T-helper 2 cell (primary cell): ENCODE data around the gene GJC2.
"Not testable (repeated sequence)": the region's sequence is repeated elsewhere in the genome, so short reads cannot be mapped to it uniquely, and the experiment has no call there.

Experiments used
- DNase-seq, 5 experiments: peaks; one replicate each; pipeline versions ENCODE4 v3.0.0 to v3.0.0-alpha.2; 2012 to 2022
- total RNA-seq, 2 donors: gene quantifications; one replicate each; lab custom pipeline; 2026; lab: John Stamatoyannopoulos, UW

Gene GJC2
- total RNA-seq, result 5.0 to 7.2 reads per million in 2 donors

- DNase-seq, result no peak
Measured at GRCh38 chr1:228149406-228150119, at the start of gene GJC2. TSS of gene GJC2 (plus strand) at chr1:228149930. CDS start at chr1:228157759, 7,829 bp downstream.

GRCh38 chr1:228100822-228101613, 48.7 kb upstream of the GJC2 start:
- DNase-seq, result peak in 1 of 5 experiments; percentile 50

- DNase-seq, result peak in 1 of 5 experiments; percentile 55
Measured at GRCh38 chr1:228101614-228101993, 48.1 kb upstream of the GJC2 start.

DNA sequence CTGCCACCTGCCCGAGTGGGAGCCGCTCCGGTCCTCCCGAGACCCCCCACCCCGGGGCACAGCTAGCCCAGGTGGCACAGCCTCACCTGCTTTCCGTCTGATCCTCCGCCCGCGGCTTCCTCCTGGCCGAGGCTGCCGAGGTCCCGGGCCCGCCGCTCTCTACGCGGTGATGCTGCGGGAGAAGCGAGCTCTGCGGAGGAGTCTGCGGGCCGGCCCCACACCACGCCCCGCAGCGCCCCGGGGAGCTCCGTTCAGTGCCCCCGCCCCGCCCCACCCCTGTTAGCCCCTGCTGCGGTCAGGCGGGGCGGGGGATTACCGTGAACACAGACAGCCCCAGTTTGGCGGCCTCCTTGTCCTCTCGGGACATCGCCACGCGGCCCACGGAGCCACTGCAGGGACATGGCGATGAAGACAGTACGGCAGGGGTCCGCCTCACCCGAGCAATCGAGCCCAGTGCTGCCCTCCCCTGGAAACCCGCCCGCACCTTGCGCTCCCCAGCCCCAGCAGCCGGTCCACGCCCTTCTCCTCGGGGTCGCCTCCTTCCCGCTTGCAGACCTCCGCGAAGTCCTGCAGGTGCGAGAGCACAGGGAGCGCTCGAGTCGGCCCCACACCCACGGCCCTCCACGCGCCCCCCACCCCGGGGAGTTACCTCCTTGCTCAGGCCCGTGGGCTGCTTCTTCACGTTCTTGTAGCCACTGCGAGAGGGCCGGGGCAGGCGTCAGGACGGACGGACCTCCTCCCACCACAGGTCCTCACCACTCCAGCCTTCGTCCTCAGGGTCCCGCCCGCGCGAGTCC, 47.5 kb upstream of the GJC2 start:
- peak; percentile 38 to 67 (median 60) for DNase-seq

- DNase-seq, result peak; percentile 89 to 96 (median 92)
Measured at GRCh38 chr1:228102791-228103620, 46.7 kb upstream of the GJC2 start, which contains the start of gene C1orf35. TSS of gene C1orf35 (minus strand) at chr1:228103325. CDS start at chr1:228103227, 98 bp downstream.

DNA sequence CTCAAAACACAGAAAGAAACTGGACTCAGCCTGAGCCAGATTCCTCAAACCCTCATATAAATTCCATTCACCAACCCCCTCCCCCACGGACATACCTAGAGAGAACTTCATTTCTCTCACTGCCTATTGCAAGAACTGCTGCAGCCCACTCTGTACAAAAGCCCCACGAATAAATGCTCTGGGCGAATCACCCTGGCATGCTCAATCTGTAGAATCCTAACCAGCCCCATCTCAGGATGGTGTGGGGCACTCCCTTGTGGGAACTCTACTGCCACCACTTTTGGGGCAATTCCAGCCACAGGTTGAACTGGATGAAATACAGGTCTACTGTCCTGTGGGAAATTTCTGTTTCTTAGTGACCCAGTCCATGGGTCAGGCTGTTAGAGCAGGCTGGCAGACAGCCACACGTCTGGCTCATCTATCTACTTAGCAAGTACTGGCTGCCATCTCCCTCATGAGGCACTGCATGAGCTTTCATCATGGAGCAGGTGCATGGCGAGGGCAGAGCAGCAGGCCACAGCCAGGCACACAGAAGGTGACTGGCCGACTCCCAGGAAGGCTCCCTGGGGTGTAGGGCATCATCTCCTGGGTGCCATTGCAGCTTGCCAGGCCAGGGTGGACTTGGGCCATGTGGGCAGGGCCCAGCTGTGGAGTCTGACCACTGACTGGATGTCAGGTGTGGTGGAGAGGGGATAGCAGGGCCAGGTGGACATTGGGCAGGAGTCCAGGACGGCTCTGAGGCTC, 45.0 kb upstream of the GJC2 start:
- no peak for DNase-seq

DNA sequence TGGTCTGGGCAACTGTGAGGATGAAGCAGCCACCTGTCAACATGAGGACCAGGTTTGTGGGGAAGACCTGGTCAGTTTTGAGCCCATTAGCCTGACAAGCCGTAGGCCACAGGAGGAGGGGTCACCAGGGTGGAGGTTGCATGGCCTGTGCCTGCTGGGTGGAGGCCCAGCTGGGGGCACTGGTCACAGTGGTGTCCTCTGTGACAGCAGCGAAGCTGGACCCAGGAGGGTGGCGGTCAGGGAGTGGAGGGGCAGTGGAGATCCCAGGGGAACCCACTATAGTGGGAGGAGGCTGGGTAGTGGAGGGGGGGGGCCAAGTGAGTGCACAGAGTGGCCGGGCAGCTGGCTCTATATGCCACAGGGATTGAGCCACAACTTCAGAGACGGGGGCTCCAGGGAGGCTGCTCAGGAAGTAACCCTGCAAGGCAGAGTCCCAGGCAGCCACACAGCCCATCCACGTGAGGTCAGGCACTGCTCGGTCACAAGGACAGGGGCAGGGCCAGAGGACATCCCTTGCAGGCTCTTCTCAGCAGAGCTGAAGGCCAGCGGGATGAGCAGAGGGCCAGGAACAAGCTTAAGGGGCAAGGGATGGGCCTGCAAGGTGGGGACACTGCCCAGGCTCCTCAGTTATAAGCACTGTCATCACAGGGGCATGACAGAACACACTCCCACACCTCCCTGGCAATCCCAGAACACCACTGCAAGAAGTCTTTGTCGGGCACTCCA, 44.3 kb upstream of the GJC2 start:
- DNase-seq, result no peak

DNA sequence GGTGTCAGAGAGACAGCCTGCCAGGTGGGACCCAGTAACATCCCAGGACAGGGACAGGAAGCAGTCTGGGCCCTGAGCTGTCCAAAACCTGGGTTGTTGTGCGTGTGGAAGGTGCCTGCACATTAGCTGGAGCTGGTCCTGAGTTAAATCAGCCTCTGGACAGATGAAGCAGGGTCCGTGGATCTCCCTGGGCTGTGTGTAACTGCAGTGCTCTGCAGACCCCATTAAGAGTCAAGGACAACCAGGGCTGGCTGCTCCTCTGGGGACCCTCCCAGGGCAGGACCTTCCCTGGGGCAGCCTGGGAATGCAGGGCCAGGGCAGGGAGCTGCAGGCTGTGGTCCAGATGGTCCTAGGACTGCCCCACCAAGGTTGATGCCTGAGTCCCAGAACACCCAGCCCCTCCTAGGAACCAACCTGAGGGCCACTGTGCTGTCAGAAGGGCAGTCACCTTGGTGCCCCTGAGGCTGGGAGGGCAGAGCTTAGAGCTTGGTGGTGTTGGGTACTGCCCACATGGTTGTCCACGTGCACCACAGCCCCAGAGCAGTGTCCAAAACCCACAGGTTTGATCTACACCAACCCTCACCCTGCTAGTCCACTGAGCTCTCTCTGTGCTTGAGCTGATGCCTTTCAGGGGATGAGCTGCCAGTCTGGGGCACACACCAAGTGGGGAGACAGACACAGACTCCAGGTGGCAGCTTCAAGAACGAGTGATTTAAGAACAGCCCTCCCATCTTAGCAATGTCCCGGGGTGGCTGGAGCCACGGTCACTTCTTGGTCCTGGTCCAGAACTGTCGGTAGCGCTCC, 43.5 kb upstream of the GJC2 start:
- no peak for DNase-seq

- no peak for DNase-seq
Measured at GRCh38 chr1:228106800-228107054, 43.0 kb upstream of the GJC2 start.

- DNase-seq, result no peak
Measured at GRCh38 chr1:228107636-228108035, 42.1 kb upstream of the GJC2 start.

DNA sequence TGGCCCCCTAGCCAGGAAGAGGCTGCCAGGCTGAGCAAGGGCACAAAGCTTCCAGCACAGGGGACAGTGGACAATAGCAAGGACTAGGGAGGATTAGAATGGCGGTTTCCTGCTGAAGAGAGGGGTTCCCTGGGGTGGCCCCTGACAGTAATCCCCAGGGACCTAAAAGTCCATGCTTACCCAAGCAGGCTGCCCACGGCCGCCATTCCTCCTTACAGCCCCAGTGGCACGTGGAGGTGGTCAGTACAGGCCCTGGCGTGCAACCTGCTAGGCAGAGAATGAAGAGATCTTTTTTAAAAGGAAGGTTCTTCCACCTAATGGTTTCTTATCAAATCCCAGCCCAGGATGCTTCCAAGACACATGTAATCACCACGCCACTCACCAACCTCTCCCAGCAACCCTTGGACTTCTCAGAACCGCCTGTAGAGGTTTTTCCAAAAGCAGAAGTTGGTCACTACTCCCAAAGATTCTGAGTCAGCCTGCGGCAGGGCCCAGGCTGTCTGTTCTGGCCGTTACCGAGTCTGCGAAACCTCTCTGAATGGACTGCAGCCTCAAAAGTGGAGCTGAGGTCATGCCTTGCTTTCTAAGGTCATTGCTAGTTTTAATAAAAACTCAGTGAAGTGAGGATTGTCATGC, 41.6 kb upstream of the GJC2 start:
- DNase-seq, result no peak

DNA sequence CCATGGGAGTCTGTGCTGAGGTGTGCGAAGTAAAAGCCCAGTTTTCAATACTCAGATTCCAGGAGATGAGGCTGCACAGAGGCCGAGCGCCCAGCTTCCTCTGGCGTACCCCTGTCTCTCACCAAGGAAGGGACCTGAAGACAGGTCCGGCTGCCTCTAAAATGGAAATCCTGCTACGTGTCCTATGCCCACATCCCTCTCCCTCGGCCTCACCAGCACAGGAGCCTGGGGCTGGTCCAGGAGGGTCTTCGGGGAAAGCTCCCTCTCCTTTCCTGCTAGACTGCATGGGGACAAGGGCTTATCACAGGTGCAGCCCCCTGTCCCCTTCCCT, 41.0 kb upstream of the GJC2 start:
- no peak for DNase-seq

GRCh38 chr1:228109073-228109961, 40.4 kb upstream of the GJC2 start, which contains the start of gene MRPL55:
TSS of gene MRPL55 (minus strand) at chr1:228109299. CDS start at chr1:228108260, 1,039 bp downstream.
- peak; percentile 95 to 99 (median 97) for DNase-seq

- DNase-seq, result no peak
Measured at GRCh38 chr1:228109962-228110488, 39.7 kb upstream of the GJC2 start.

- DNase-seq, result no peak
Measured at GRCh38 chr1:228110556-228110955, 39.2 kb upstream of the GJC2 start.

DNA sequence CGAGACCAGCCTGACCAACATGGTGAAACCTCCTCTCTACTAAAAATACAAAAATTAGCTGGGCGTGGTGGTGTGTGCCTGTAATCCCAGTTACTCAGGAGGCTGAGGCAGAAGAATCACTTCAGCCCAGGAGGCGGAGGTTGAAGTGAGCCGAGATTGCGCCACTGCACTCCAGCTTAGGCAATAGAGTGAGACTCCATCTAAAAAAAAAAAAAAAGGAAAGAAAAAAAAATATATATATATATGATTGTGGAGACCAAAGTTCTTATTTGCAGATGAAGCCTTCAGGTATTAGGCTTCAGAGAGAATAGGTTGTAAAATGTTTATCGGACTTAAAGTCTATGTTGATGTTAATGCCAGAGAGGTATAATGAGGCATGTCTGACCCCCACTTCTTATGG, 38.4 kb upstream of the GJC2 start:
- DNase-seq, result not testable (repeated sequence)

DNA sequence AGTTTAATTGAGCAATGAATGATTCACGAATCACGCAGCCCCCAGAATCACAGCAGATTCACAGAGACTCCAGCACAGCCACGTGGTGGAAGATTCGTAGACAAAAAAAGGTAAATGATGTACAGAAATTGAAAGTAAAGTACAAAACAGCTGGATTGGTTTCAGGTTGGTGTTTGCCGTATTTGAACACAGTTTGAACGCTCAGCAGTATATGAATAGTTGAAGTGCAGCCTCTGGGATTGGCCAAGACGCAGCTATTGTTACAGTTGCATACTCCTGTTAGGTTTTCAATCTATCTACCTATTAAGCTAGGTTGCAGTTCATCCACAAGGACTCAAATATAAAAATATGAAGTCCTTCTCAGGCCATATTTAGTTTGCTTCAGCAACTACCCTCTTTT, 37.6 kb upstream of the GJC2 start:
- DNase-seq, result no peak

- DNase-seq, result no peak
Measured at GRCh38 chr1:228112617-228113016, 37.1 kb upstream of the GJC2 start.
